ENCODE results near the gene KIF13A. TPM values are rescaled to one million over a fixed set of nuclear protein-coding genes. Genes with fewer than 3 reads are reported as not detected.
A peak's percentile ranks its signal among the peaks of the same experiment; 100 is the strongest.

KIF13A gene
- total RNA-seq, result 10 to 100 TPM; 22.0 to 91.6 (median 53.5) TPM
- polyA plus RNA-seq, result 10 to 100 TPM; 17.4 to 25.3 (median 17.9) TPM
- long read RNA-seq, donor 1, partial matches to known transcripts, result 0 of 1 reads
- long read RNA-seq, donor 1, other reads (novel, unspliced or antisense), result 0 of 1 reads
- long read RNA-seq, donor 2, result 0 reads
- long read RNA-seq, donor 3, result 0 reads
- long read RNA-seq, donor 4, partial matches to known transcripts, result 2 of 4 reads
- long read RNA-seq, donor 4, other reads (novel, unspliced or antisense), result 2 of 4 reads
- long read RNA-seq, donor 5, transcript KIF13A-207 (3 exons, 1,330 nt), result major isoform, 9 of 18 reads
- long read RNA-seq, donor 5, partial matches to known transcripts, result 5 of 18 reads
- long read RNA-seq, donor 5, other reads (novel, unspliced or antisense), result 4 of 18 reads
- long read RNA-seq, donor 6, partial matches to known transcripts, result 3 of 5 reads
- long read RNA-seq, donor 6, other reads (novel, unspliced or antisense), result 2 of 5 reads
- long read RNA-seq, donor 7, result 0 reads
- long read RNA-seq, donor 8, partial matches to known transcripts, result 0 of 3 reads
- long read RNA-seq, donor 8, other reads (novel, unspliced or antisense), result 0 of 3 reads
- long read RNA-seq, donor 9, partial matches to known transcripts, result 14 of 14 reads
- long read RNA-seq, donor 9, other reads (novel, unspliced or antisense), result 0 of 14 reads
- long read RNA-seq, donor 10, partial matches to known transcripts, result 0 of 1 reads
- long read RNA-seq, donor 10, other reads (novel, unspliced or antisense), result 0 of 1 reads

GRCh38 chr6:17987447-17987696 lies at the start of gene KIF13A:
KIF13A (minus strand) TSS chr6:17987635; CDS start chr6:17987463, 172 bp downstream.
- TF ChIP-seq POLR2A (IDR thresholded peaks at IDR 0.05) (no peak), CTCF (IDR thresholded peaks at IDR 0.05) (no peak)
- Histone ChIP-seq H3K4me1 (replicated peaks in 1 of 2) (peaks cover 24 to 39% of the 10 kb centered on the region in 2 donors), H3K4me3 (peak within 1 kb of the TSS; percentile 27 to 87 (median 62)), H3K9me3 (replicated peaks in 1 of 3) (no peaks in the 10 kb centered on the region), H3K36me3 (replicated peaks in 1 of 2) (no peaks in the 10 kb centered on the region), H3K27ac (peak within 1 kb of the TSS; percentile 77 to 99 (median 97)), H3K27me3 (no peaks in the 10 kb centered on the region)
- DNase-seq, result no peak
- 0% methylated on average over 6 to 54 of the region's 54 CpGs; no CpG with 5 or more reads in 1 of the 4 donors for WGBS, 4 donors
- intact Hi-C loops (cut with DNase I), result loop anchor here in 1 of 2 donors (5.0 to 10.0 kb wide), 2 partner anchors 133 to 135 kb away; partner anchors contain the start of gene NHLRC1

- Histone ChIP-seq H3K27ac (no peak overlapping the region), H3K27me3 (no peaks in the 10 kb centered on the region), H3K9me3 (replicated peaks in 1 of 3) (no peaks in the 10 kb centered on the region), H3K36me3 (replicated peaks in 1 of 2) (no peaks in the 10 kb centered on the region), H3K4me3 (no peak overlapping the region), H3K4me1 (replicated peaks in 1 of 2) (no peaks in the 10 kb centered on the region)
- peak in 1 of 7 donors; percentile 13 for DNase-seq
- intact Hi-C loops (cut with DNase I), result no loop called here
- TF ChIP-seq POLR2A (IDR thresholded peaks at IDR 0.05) (no peak), CTCF (IDR thresholded peaks at IDR 0.05) (no peak)
- 93 to 97% (median 95%) methylated on average over 4 of the region's 4 CpGs for WGBS, 4 donors
Measured at GRCh38 chr6:18036781-18037180, 49.3 kb upstream of the KIF13A start.

GRCh38 chr6:18035330-18035854 lies 48.0 kb upstream of the KIF13A start:
- 74 to 87% (median 85%) methylated on average over 13 of the region's 13 CpGs for WGBS, 4 donors
- Histone ChIP-seq H3K9me3 (replicated peaks in 1 of 3) (no peaks in the 10 kb centered on the region), H3K4me1 (replicated peaks in 1 of 2) (no peaks in the 10 kb centered on the region), H3K27me3 (no peaks in the 10 kb centered on the region), H3K36me3 (replicated peaks in 1 of 2) (no peaks in the 10 kb centered on the region), H3K4me3 (no peak overlapping the region), H3K27ac (no peak overlapping the region)
- intact Hi-C loops (cut with DNase I), result no loop called here
- TF ChIP-seq POLR2A (IDR thresholded peaks at IDR 0.05) (no peak), CTCF (IDR thresholded peaks at IDR 0.05) (no peak)
- peak in 1 of 7 donors; percentile 39 for DNase-seq

GRCh38 chr6:18034798-18035202 lies 47.4 kb upstream of the KIF13A start:
- Histone ChIP-seq H3K27me3 (no peaks in the 10 kb centered on the region), H3K4me1 (replicated peaks in 1 of 2) (no peaks in the 10 kb centered on the region), H3K36me3 (replicated peaks in 1 of 2) (no peaks in the 10 kb centered on the region), H3K27ac (no peak overlapping the region), H3K4me3 (no peak overlapping the region), H3K9me3 (replicated peaks in 1 of 3) (no peaks in the 10 kb centered on the region)
- peak in 2 of 7 donors; percentile 11 to 44 for DNase-seq
- 79 to 84% (median 80%) methylated on average over 6 of the region's 6 CpGs for WGBS, 4 donors
- intact Hi-C loops (cut with DNase I), result no loop called here
- TF ChIP-seq CTCF (IDR thresholded peaks at IDR 0.05), result no peak
- no peak for TF ChIP-seq POLR2A (IDR thresholded peaks at IDR 0.05)
